Liver (tissue), 9 donors: Measurements from ENCODE around the gene GARNL3. TPM values are rescaled to one million over a fixed set of nuclear protein-coding genes. Genes with fewer than 3 reads are reported as not detected.

Experiments used
- DNase-seq: peaks from one replicate; pipeline ENCODE4 v3.0.0-alpha.2; 2017; ENCODE audit warnings: low spot score
- H3K27ac ChIP-seq, 2 donors: one replicate each; pipeline ENCODE4 v1.7.0; 2013; ENCODE audit warnings: inconsistent platforms in 2 of 2, low read length in 2 of 2, control low read depth in 1 of 2, low read depth in 1 of 2, mild to moderate bottlenecking in 1 of 2
- H3K27me3 ChIP-seq, 4 donors: one replicate each; pipeline versions ENCODE4 v1.6.1 to v1.7.0; 2013; ENCODE audit warnings: low read length in 3 of 4, inconsistent platforms in 1 of 4, mild to moderate bottlenecking in 1 of 4, moderate library complexity in 1 of 4; ENCODE audit not compliant: control insufficient read depth in 4 of 4, insufficient read depth in 4 of 4
- H3K36me3 ChIP-seq, 4 donors: one replicate each; pipeline versions ENCODE4 v1.6.1 to v1.7.0; 2013; ENCODE audit warnings: low read length in 3 of 4, mild to moderate bottlenecking in 3 of 4, low read depth in 1 of 4, moderate library complexity in 1 of 4; ENCODE audit not compliant: control insufficient read depth in 4 of 4, insufficient read depth in 3 of 4
- H3K4me1 ChIP-seq, 4 donors: one replicate each; pipeline versions ENCODE4 v1.6.1 to v1.7.0; 2013; ENCODE audit warnings: low read length in 3 of 4, mild to moderate bottlenecking in 3 of 4, moderate library complexity in 1 of 4; ENCODE audit not compliant: control insufficient read depth in 4 of 4, insufficient read depth in 4 of 4
- H3K4me3 ChIP-seq, 3 donors: one replicate each; pipeline versions ENCODE4 v1.6.1 to v1.7.0; 2013; ENCODE audit warnings: low read length in 3 of 3, control low read depth in 1 of 3, low read depth in 1 of 3, mild to moderate bottlenecking in 1 of 3
- H3K9ac ChIP-seq, 2 donors: one replicate each; pipeline ENCODE4 v1.7.0; 2013; ENCODE audit warnings: low read length in 2 of 2, mild to moderate bottlenecking in 2 of 2, moderate library complexity in 2 of 2, control low read depth in 1 of 2, low read depth in 1 of 2
- H3K9me3 ChIP-seq, 4 donors: one replicate each; pipeline versions ENCODE4 v1.6.1 to v1.7.0; 2013; ENCODE audit warnings: low read length in 3 of 4; ENCODE audit not compliant: control insufficient read depth in 4 of 4
- EGR1 ChIP-seq, 2 donors: IDR thresholded peaks; 2 replicates each; pipeline ENCODE4 v1.6.1; 2016 to 2018; ENCODE audit warnings: antibody characterized with exemption in 2 of 2, low read depth in 2 of 2
- FOXA1 ChIP-seq: IDR thresholded peaks from 2 replicates; pipeline ENCODE4 v1.6.1; 2016; ENCODE audit warnings: antibody characterized with exemption
- FOXA2 ChIP-seq: IDR thresholded peaks from 2 replicates; pipeline ENCODE4 v1.6.1; 2016; ENCODE audit warnings: antibody characterized with exemption
- GABPA ChIP-seq, 2 donors: IDR thresholded peaks in 1 of 2; conservative IDR thresholded peaks in 1 of 2; 2 replicates each; pipeline ENCODE4 v1.6.1; 2016; ENCODE audit warnings: antibody characterized with exemption in 2 of 2, mild to moderate bottlenecking in 1 of 2, moderate library complexity in 1 of 2
- HNF4A ChIP-seq, 2 donors: conservative IDR thresholded peaks; 2 replicates each; pipeline ENCODE4 v1.6.1; 2016; ENCODE audit warnings: antibody characterized with exemption in 2 of 2, mild to moderate bottlenecking in 2 of 2
- HNF4G ChIP-seq: IDR thresholded peaks from 2 replicates; pipeline ENCODE4 v1.6.1; 2016; ENCODE audit warnings: antibody characterized with exemption
- JUND ChIP-seq, 2 donors: IDR thresholded peaks; 2 replicates each; pipeline ENCODE4 v1.6.1; 2016; ENCODE audit warnings: antibody characterized with exemption in 2 of 2
- NR2F2 ChIP-seq: IDR thresholded peaks from 2 replicates; pipeline ENCODE4 v1.6.1; 2016; ENCODE audit warnings: antibody characterized with exemption
- RAD21 ChIP-seq, 2 donors: IDR thresholded peaks; 2 replicates each; pipeline ENCODE4 v1.6.1; 2016; ENCODE audit warnings: antibody characterized with exemption in 2 of 2, mild to moderate bottlenecking in 2 of 2
- REST ChIP-seq: IDR thresholded peaks from 2 replicates; pipeline ENCODE4 v1.6.1; 2016; ENCODE audit warnings: antibody characterized with exemption, mild to moderate bottlenecking
- SP1 ChIP-seq: IDR thresholded peaks from 2 replicates; pipeline ENCODE4 v1.6.1; 2018; ENCODE audit warnings: antibody characterized with exemption, mild to moderate bottlenecking
- TAF1 ChIP-seq: conservative IDR thresholded peaks from 2 replicates; pipeline ENCODE4 v1.6.1; 2016; ENCODE audit warnings: antibody characterized with exemption, mild to moderate bottlenecking
- YY1 ChIP-seq: IDR thresholded peaks from 2 replicates; pipeline ENCODE4 v1.6.1; 2016; ENCODE audit warnings: antibody characterized with exemption, mild to moderate bottlenecking
- WGBS: extraction: QIAGEN DNeasy Blood & Tissue Kit; methylation state at CpG from one replicate; pipeline ENCODE4 v1.1.7; 2013; 5-methylcytosine and 5-hydroxymethylcytosine counted together
- polyA plus RNA-seq, 2 donors: library from polyadenylated mRNA; stranded (reverse) in 1 of 2; unstranded in 1 of 2; fragments of 200-250 nt in 1 of 2; fragments of >200 nt in 1 of 2; fragmentation: Nextera tagmentation in 1 of 2; extraction: Ambion mirVana in 1 of 2; gene quantifications; one replicate each; pipeline versions ENCODE4 v1.2.1 to v1.2.3, GENCODE V29; 2013 to 2015
- total RNA-seq, 2 donors: library from RNA; depleted of rRNA; stranded (reverse); fragments of >200 nt; gene quantifications; one replicate each; pipeline ENCODE4 v1.2.3, GENCODE V29; 2014
- TF ChIP-seq, protein P1 (sequence below): IDR thresholded peaks from 2 replicates; pipeline ENCODE4 v1.6.1; 2016; ENCODE audit warnings: antibody characterized with exemption
- TF ChIP-seq, protein P2 (sequence below): IDR thresholded peaks from 2 replicates; pipeline ENCODE4 v1.6.1; 2016; ENCODE audit warnings: antibody characterized with exemption
- donor health status: healthy.
- donor health status: healthy.
- donor health status: healthy.
- donor health status: healthy.
- donor health status: healthy.

GARNL3 gene
- total and polyA plus RNA-seq, 4 donors, result 0.89 to 6.7 (median 3.5) TPM

DNA sequence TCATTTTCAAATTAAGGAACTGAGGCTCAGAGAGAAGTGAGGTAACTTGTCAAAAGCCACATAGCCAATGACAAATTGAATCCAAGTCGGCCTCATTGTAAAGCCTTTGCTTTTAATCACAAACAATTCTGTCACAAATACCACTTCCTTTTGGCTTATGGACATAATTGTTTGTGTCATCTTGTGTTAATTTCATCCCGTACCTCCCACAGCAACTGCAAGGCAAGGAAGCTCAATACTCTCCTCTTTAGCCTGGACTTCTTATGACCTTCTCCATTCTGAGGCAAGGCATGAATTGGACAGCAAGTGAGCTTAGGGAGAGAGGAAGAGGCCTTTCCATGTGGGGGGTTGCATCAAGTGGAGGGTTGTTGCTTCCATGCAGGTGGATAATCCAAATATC lies 70.2 kb downstream of the GARNL3 start:
- Histone ChIP-seq H3K27me3 (no peaks in the 10 kb centered on the region), H3K9ac (no peak overlapping the region), H3K36me3 (peaks cover 0 to 4% (median 3%) of the 10 kb centered on the region in 4 donors), H3K9me3 (no peaks in the 10 kb centered on the region), H3K27ac (no peak overlapping the region), H3K4me1 (peaks cover 2 to 4% (median 3%) of the 10 kb centered on the region in 4 donors), H3K4me3 (no peak overlapping the region)
- 80% methylated on average over 2 of the region's 2 CpGs for WGBS
- DNase-seq, result no peak
- no peak for TF ChIP-seq HNF4A (conservative IDR thresholded peaks at IDR 0.05)
- no peak for TF ChIP-seq TAF1
- no peak for TF ChIP-seq NR2F2
- TF ChIP-seq YY1, result no peak
- no peak for TF ChIP-seq REST
- no peak for TF ChIP-seq SP1
- no peak for TF ChIP-seq GABPA (IDR thresholded peaks at IDR 0.05 in 1 of 2, conservative IDR thresholded peaks at IDR 0.05 in 1 of 2)
- TF ChIP-seq JUND (IDR thresholded peaks at IDR 0.05), result no peak

- Histone ChIP-seq H3K27me3 (no peaks in the 10 kb centered on the region), H3K9ac (no peak overlapping the region), H3K36me3 (peaks cover 0 to 7% (median 4%) of the 10 kb centered on the region in 4 donors), H3K27ac (no peak overlapping the region), H3K4me3 (no peak overlapping the region), H3K9me3 (no peaks in the 10 kb centered on the region), H3K4me1 (peaks cover 2 to 4% (median 3%) of the 10 kb centered on the region in 4 donors)
- TF ChIP-seq GABPA (IDR thresholded peaks at IDR 0.05 in 1 of 2, conservative IDR thresholded peaks at IDR 0.05 in 1 of 2), result no peak
- no peak for TF ChIP-seq EGR1 (IDR thresholded peaks at IDR 0.05; ENCODE audit: low read depth in 2 of 2)
- TF ChIP-seq FOXA1, result no peak
- TF ChIP-seq, protein P1, sequence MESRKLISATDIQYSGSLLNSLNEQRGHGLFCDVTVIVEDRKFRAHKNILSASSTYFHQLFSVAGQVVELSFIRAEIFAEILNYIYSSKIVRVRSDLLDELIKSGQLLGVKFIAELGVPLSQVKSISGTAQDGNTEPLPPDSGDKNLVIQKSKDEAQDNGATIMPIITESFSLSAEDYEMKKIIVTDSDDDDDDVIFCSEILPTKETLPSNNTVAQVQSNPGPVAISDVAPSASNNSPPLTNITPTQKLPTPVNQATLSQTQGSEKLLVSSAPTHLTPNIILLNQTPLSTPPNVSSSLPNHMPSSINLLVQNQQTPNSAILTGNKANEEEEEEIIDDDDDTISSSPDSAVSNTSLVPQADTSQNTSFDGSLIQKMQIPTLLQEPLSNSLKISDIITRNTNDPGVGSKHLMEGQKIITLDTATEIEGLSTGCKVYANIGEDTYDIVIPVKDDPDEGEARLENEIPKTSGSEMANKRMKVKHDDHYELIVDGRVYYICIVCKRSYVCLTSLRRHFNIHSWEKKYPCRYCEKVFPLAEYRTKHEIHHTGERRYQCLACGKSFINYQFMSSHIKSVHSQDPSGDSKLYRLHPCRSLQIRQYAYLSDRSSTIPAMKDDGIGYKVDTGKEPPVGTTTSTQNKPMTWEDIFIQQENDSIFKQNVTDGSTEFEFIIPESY, result no peak
- TF ChIP-seq REST, result no peak
- TF ChIP-seq JUND (IDR thresholded peaks at IDR 0.05), result no peak
- no peak for TF ChIP-seq RAD21 (IDR thresholded peaks at IDR 0.05)
- no peak for TF ChIP-seq SP1
- TF ChIP-seq TAF1, result no peak
- TF ChIP-seq, protein P2, sequence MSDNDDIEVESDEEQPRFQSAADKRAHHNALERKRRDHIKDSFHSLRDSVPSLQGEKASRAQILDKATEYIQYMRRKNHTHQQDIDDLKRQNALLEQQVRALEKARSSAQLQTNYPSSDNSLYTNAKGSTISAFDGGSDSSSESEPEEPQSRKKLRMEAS, result no peak
- no peak for TF ChIP-seq HNF4G
- TF ChIP-seq FOXA2, result no peak
- DNase-seq, result no peak
- WGBS, result 98% methylated on average over 5 of the region's 5 CpGs
Observed at GRCh38 chr9:127336086-127336485, 71.5 kb downstream of the GARNL3 start.
